ENCODE measurements around the gene ENOX1.
A peak's percentile ranks its signal among the peaks of the same experiment; 100 is the strongest.

The ENOX1 gene

GRCh38 chr13:43597599-43597945 lies 189.2 kb downstream of the ENOX1 start:
- Histone ChIP-seq H3K4me1 (ENCODE audit: control insufficient read depth, insufficient read depth, low read length) (no peaks in the 10 kb centered on the region), H3K27me3 (ENCODE audit: control insufficient read depth, insufficient read depth, low read length) (no peaks in the 10 kb centered on the region), H3K4me3 (ENCODE audit: low read length) (no peak overlapping the region), H3K9ac (ENCODE audit: low read length) (no peak overlapping the region), H3K27ac (ENCODE audit: low read depth, low read length) (no peak overlapping the region), H3K36me3 (ENCODE audit: control insufficient read depth, insufficient read depth, low read length) (no peaks in the 10 kb centered on the region)

- Histone ChIP-seq H3K36me3 (ENCODE audit: control insufficient read depth, insufficient read depth, low read length) (no peaks in the 10 kb centered on the region), H3K4me3 (ENCODE audit: low read length) (no peak overlapping the region), H3K27ac (ENCODE audit: low read depth, low read length) (no peak overlapping the region), H3K27me3 (ENCODE audit: control insufficient read depth, insufficient read depth, low read length) (no peaks in the 10 kb centered on the region), H3K9ac (ENCODE audit: low read length) (no peak overlapping the region), H3K4me1 (ENCODE audit: control insufficient read depth, insufficient read depth, low read length) (no peaks in the 10 kb centered on the region)
Measured at GRCh38 chr13:43596924-43597598, 189.7 kb downstream of the ENOX1 start.

- Histone ChIP-seq H3K4me3 (ENCODE audit: low read length) (no peak overlapping the region), H3K36me3 (ENCODE audit: control insufficient read depth, insufficient read depth, low read length) (no peaks in the 10 kb centered on the region), H3K27me3 (ENCODE audit: control insufficient read depth, insufficient read depth, low read length) (no peaks in the 10 kb centered on the region), H3K4me1 (ENCODE audit: control insufficient read depth, insufficient read depth, low read length) (no peaks in the 10 kb centered on the region), H3K27ac (ENCODE audit: low read depth, low read length) (no peak overlapping the region), H3K9ac (ENCODE audit: low read length) (no peak overlapping the region)
Measured at GRCh38 chr13:43596006-43596405, 190.8 kb downstream of the ENOX1 start.

- Histone ChIP-seq H3K27me3 (ENCODE audit: control insufficient read depth, insufficient read depth, low read length) (no peaks in the 10 kb centered on the region), H3K4me1 (ENCODE audit: control insufficient read depth, insufficient read depth, low read length) (no peaks in the 10 kb centered on the region), H3K36me3 (ENCODE audit: control insufficient read depth, insufficient read depth, low read length) (no peaks in the 10 kb centered on the region), H3K4me3 (ENCODE audit: low read length) (no peak overlapping the region), H3K9ac (ENCODE audit: low read length) (no peak overlapping the region), H3K27ac (ENCODE audit: low read depth, low read length) (no peak overlapping the region)
Measured at GRCh38 chr13:43587376-43587775, 199.4 kb downstream of the ENOX1 start.

- Histone ChIP-seq H3K27me3 (ENCODE audit: control insufficient read depth, insufficient read depth, low read length) (no peaks in the 10 kb centered on the region), H3K4me3 (ENCODE audit: low read length) (no peak overlapping the region), H3K9ac (ENCODE audit: low read length) (no peak overlapping the region), H3K27ac (ENCODE audit: low read depth, low read length) (no peak overlapping the region), H3K4me1 (ENCODE audit: control insufficient read depth, insufficient read depth, low read length) (no peaks in the 10 kb centered on the region), H3K36me3 (ENCODE audit: control insufficient read depth, insufficient read depth, low read length) (no peaks in the 10 kb centered on the region)
Measured at GRCh38 chr13:43584751-43585150, 202.0 kb downstream of the ENOX1 start.

- no peak overlapping the region for H3K4me3 ChIP-seq (ENCODE audit: low read length)
- no peaks in the 10 kb centered on the region for H3K36me3 ChIP-seq (ENCODE audit: control insufficient read depth, insufficient read depth, low read length)
- H3K27me3 ChIP-seq (ENCODE audit: control insufficient read depth, insufficient read depth, low read length), result no peaks in the 10 kb centered on the region
- no peaks in the 10 kb centered on the region for H3K4me1 ChIP-seq (ENCODE audit: control insufficient read depth, insufficient read depth, low read length)
- H3K27ac ChIP-seq (ENCODE audit: low read depth, low read length), result no peak overlapping the region
- H3K9ac ChIP-seq (ENCODE audit: low read length), result no peak overlapping the region
Measured at GRCh38 chr13:43583321-43583720, 203.5 kb downstream of the ENOX1 start.

- H3K36me3 ChIP-seq (ENCODE audit: control insufficient read depth, insufficient read depth, low read length), result no peaks in the 10 kb centered on the region
- no peak overlapping the region for H3K9ac ChIP-seq (ENCODE audit: low read length)
- no peak overlapping the region for H3K27ac ChIP-seq (ENCODE audit: low read depth, low read length)
- no peaks in the 10 kb centered on the region for H3K4me1 ChIP-seq (ENCODE audit: control insufficient read depth, insufficient read depth, low read length)
- H3K4me3 ChIP-seq (ENCODE audit: low read length), result no peak overlapping the region
- no peaks in the 10 kb centered on the region for H3K27me3 ChIP-seq (ENCODE audit: control insufficient read depth, insufficient read depth, low read length)
Measured at GRCh38 chr13:43580280-43580679, 206.5 kb downstream of the ENOX1 start.

GRCh38 chr13:43579321-43579720 lies 207.5 kb downstream of the ENOX1 start:
- H3K36me3 ChIP-seq (ENCODE audit: control insufficient read depth, insufficient read depth, low read length), result no peaks in the 10 kb centered on the region
- H3K27ac ChIP-seq (ENCODE audit: low read depth, low read length), result no peak overlapping the region
- H3K9ac ChIP-seq (ENCODE audit: low read length), result no peak overlapping the region
- H3K27me3 ChIP-seq (ENCODE audit: control insufficient read depth, insufficient read depth, low read length), result no peaks in the 10 kb centered on the region
- H3K4me1 ChIP-seq (ENCODE audit: control insufficient read depth, insufficient read depth, low read length), result no peaks in the 10 kb centered on the region
- H3K4me3 ChIP-seq (ENCODE audit: low read length), result no peak overlapping the region

- Histone ChIP-seq H3K27me3 (ENCODE audit: control insufficient read depth, insufficient read depth, low read length) (no peaks in the 10 kb centered on the region), H3K4me1 (ENCODE audit: control insufficient read depth, insufficient read depth, low read length) (peaks cover 12% of the 10 kb centered on the region), H3K36me3 (ENCODE audit: control insufficient read depth, insufficient read depth, low read length) (no peaks in the 10 kb centered on the region), H3K27ac (ENCODE audit: low read depth, low read length) (peak overlapping the region; percentile 16), H3K4me3 (ENCODE audit: low read length) (no peak overlapping the region), H3K9ac (ENCODE audit: low read length) (no peak overlapping the region)
Measured at GRCh38 chr13:43574605-43575004, 212.2 kb downstream of the ENOX1 start.

GRCh38 chr13:43573802-43574514 lies 212.8 kb downstream of the ENOX1 start:
- Histone ChIP-seq H3K27me3 (ENCODE audit: control insufficient read depth, insufficient read depth, low read length) (no peaks in the 10 kb centered on the region), H3K4me3 (ENCODE audit: low read length) (no peak overlapping the region), H3K9ac (ENCODE audit: low read length) (no peak overlapping the region), H3K27ac (ENCODE audit: low read depth, low read length) (peak overlapping the region; percentile 16), H3K36me3 (ENCODE audit: control insufficient read depth, insufficient read depth, low read length) (no peaks in the 10 kb centered on the region), H3K4me1 (ENCODE audit: control insufficient read depth, insufficient read depth, low read length) (peaks cover 17% of the 10 kb centered on the region)

- H3K27ac ChIP-seq (ENCODE audit: low read depth, low read length), result no peak overlapping the region
- H3K4me3 ChIP-seq (ENCODE audit: low read length), result no peak overlapping the region
Measured at GRCh38 chr13:43573361-43573740, 213.4 kb downstream of the ENOX1 start.

GRCh38 chr13:43572656-43573360 lies 214.0 kb downstream of the ENOX1 start:
- Histone ChIP-seq H3K27ac (ENCODE audit: low read depth, low read length) (no peak overlapping the region), H3K4me3 (ENCODE audit: low read length) (no peak overlapping the region), H3K36me3 (ENCODE audit: control insufficient read depth, insufficient read depth, low read length) (no peaks in the 10 kb centered on the region), H3K27me3 (ENCODE audit: control insufficient read depth, insufficient read depth, low read length) (no peaks in the 10 kb centered on the region), H3K9ac (ENCODE audit: low read length) (no peak overlapping the region), H3K4me1 (ENCODE audit: control insufficient read depth, insufficient read depth, low read length) (peaks cover 21% of the 10 kb centered on the region)

More at GRCh38 chr13:43573361-43573740, 213.4 kb downstream of the ENOX1 start:
- Histone ChIP-seq H3K9ac (ENCODE audit: low read length) (no peak overlapping the region), H3K36me3 (ENCODE audit: control insufficient read depth, insufficient read depth, low read length) (no peaks in the 10 kb centered on the region), H3K4me1 (ENCODE audit: control insufficient read depth, insufficient read depth, low read length) (peaks cover 21% of the 10 kb centered on the region), H3K27me3 (ENCODE audit: control insufficient read depth, insufficient read depth, low read length) (no peaks in the 10 kb centered on the region)

All from rectal smooth muscle tissue (tissue), 1 donor.